Stomach (tissue), 4 donors: ENCODE data around the gene GJA10.
"Not testable (repeated sequence)": the region's sequence is repeated elsewhere in the genome, so short reads cannot be mapped to it uniquely, and the experiment has no call there.

Source experiments
- EP300 ChIP-seq: sonication (generic); formaldehyde crosslinking; IDR thresholded peaks from one replicate; pipeline ENCODE4 v1.6.1; 2017; ENCODE audit warnings: antibody characterized with exemption
- POLR2A ChIP-seq, 4 donors: fragments of 450-650 bp; IDR thresholded peaks; one replicate each; pipeline ENCODE4 v1.6.1; 2016; ENCODE audit warnings: antibody characterized with exemption in 4 of 4, control low read depth in 2 of 4, mild to moderate bottlenecking in 1 of 4, moderate library complexity in 1 of 4
- TF ChIP-seq, protein P1 (sequence below), 7 experiments: fragments of 450-650 bp in 4 of 7; fragments of 200-600 bp in 3 of 7; sonication (generic) in 3 of 7; IDR thresholded peaks; one replicate each; pipeline ENCODE4 v1.5.1; 2016 to 2019; ENCODE audit warnings: antibody characterized with exemption in 7 of 7, control low read depth in 2 of 7, mild to moderate bottlenecking in 1 of 7

DNA sequence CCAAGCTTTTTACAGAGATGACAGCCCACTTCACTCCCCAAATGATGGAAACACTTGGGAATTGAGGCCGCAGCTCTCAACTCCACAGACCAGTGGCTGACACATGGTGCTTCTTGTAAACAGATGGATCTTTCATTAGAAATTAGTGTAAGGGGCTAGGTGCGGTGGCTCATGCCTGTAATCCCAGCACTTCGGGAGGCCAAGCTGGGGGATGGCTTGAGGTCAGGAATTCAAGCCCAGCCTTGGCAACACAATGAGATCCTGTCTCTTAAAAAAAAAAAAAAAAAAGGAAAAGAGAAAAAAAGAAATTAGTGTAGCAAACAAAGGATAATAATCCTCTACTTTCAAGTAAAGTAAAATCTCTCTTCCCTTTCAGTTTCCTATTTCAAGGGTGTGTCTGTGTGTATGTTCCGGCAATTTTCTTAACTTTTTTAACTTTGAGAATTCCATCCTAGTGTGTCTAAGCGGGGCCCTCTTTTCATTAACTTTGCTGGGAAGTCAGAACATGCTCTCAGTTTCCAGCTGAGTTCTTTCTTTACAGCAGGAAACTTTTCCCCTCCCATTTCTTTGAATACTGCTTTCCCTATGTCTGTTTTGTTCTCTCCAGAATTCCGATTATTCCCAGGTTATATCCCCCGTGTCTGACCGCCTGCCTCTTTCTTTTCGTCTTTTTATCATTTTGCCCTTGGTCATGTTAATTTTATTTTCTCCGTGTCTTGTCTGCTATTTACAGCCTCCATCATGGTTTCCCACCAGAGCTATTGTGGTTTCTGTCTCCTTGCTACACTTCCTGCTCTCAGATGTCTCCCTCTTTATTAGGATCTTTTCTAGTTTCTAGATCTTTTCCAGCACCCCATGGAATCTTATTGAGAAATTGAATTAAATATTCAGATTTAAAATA lies 16.0 kb downstream of the GJA10 start:
- TF ChIP-seq, protein P1, sequence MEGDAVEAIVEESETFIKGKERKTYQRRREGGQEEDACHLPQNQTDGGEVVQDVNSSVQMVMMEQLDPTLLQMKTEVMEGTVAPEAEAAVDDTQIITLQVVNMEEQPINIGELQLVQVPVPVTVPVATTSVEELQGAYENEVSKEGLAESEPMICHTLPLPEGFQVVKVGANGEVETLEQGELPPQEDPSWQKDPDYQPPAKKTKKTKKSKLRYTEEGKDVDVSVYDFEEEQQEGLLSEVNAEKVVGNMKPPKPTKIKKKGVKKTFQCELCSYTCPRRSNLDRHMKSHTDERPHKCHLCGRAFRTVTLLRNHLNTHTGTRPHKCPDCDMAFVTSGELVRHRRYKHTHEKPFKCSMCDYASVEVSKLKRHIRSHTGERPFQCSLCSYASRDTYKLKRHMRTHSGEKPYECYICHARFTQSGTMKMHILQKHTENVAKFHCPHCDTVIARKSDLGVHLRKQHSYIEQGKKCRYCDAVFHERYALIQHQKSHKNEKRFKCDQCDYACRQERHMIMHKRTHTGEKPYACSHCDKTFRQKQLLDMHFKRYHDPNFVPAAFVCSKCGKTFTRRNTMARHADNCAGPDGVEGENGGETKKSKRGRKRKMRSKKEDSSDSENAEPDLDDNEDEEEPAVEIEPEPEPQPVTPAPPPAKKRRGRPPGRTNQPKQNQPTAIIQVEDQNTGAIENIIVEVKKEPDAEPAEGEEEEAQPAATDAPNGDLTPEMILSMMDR (IDR thresholded peaks at IDR 0.05): not testable (repeated sequence)
- not testable (repeated sequence) for TF ChIP-seq POLR2A (IDR thresholded peaks at IDR 0.05); EP300
